GM18505 (cell line): ENCODE measurements around the gene UBE2E2.
"Not testable (repeated sequence)": the region's sequence is repeated elsewhere in the genome, so short reads cannot be mapped to it uniquely, and the experiment has no call there.

Source experiments
- ATAC-seq: cut with Tn5 transposase; IDR thresholded peaks from one replicate; pipeline ENCODE4 v1.9.1; 2021; ENCODE audit not compliant: unreplicated experiment
- POLR2A ChIP-seq: IDR thresholded peaks from 4 replicates; pipeline ENCODE4 v1.6.1; 2011; ENCODE audit warnings: borderline replicate concordance; ENCODE audit not compliant: insufficient read depth, insufficient read length; ENCODE audit errors: extremely low read depth

UBE2E2 gene

GRCh38 chr3:23608650-23609049, 405.5 kb downstream of the UBE2E2 start:
- TF ChIP-seq POLR2A = no peak
- ATAC-seq = no peak

- no peak for ATAC-seq
- no peak for TF ChIP-seq POLR2A
Measured at GRCh38 chr3:23611737-23612295, 408.7 kb downstream of the UBE2E2 start.

- ATAC-seq = no peak
- TF ChIP-seq POLR2A = no peak
Measured at GRCh38 chr3:23612296-23612891, 409.3 kb downstream of the UBE2E2 start.

- ATAC-seq = no peak
- no peak for TF ChIP-seq POLR2A
Measured at GRCh38 chr3:23615068-23615467, 411.9 kb downstream of the UBE2E2 start.

GRCh38 chr3:23618475-23618874, 415.3 kb downstream of the UBE2E2 start:
- ATAC-seq = not testable (repeated sequence)

GRCh38 chr3:23619705-23620637, 416.8 kb downstream of the UBE2E2 start:
- TF ChIP-seq POLR2A = no peak
- ATAC-seq = no peak

- no peak for ATAC-seq
- no peak for TF ChIP-seq POLR2A
Measured at GRCh38 chr3:23620638-23621015, 417.5 kb downstream of the UBE2E2 start.

GRCh38 chr3:23623844-23624243, 420.7 kb downstream of the UBE2E2 start:
- no peak for ATAC-seq
- no peak for TF ChIP-seq POLR2A

- no peak for ATAC-seq
- no peak for TF ChIP-seq POLR2A
Measured at GRCh38 chr3:23624305-23624704, 421.2 kb downstream of the UBE2E2 start.

- no peak for ATAC-seq
- TF ChIP-seq POLR2A = no peak
Measured at GRCh38 chr3:23626442-23626841, 423.3 kb downstream of the UBE2E2 start.

- TF ChIP-seq POLR2A = no peak
- no peak for ATAC-seq
Measured at GRCh38 chr3:23629181-23629894, 426.2 kb downstream of the UBE2E2 start.

- no peak for TF ChIP-seq POLR2A
- no peak for ATAC-seq
Measured at GRCh38 chr3:23633261-23633960, 430.3 kb downstream of the UBE2E2 start.

- ATAC-seq = no peak
- no peak for TF ChIP-seq POLR2A
Measured at GRCh38 chr3:23637339-23637738, 434.2 kb downstream of the UBE2E2 start.
